HFFc6 (cell line): Measurements from ENCODE around the gene CTNNA2. TPM values are rescaled to one million over a fixed set of nuclear protein-coding genes. Genes with fewer than 3 reads are reported as not detected.

ENCODE experiments used
- DNase-seq: peaks from one replicate; pipeline ENCODE4 v3.0.0-alpha.2; 2018
- H3K27ac Mint-ChIP-seq: 2 replicates; pipeline ENCODE4 v1.8.0; 2020; ENCODE audit warnings: mild to moderate bottlenecking, mixed read lengths
- H3K27me3 Mint-ChIP-seq: 2 replicates; pipeline ENCODE4 v1.8.0; 2021; ENCODE audit warnings: mild to moderate bottlenecking, moderate library complexity, mixed read lengths; ENCODE audit not compliant: insufficient read depth
- H3K36me3 Mint-ChIP-seq: 2 replicates; pipeline ENCODE4 v1.8.0; 2021; ENCODE audit warnings: low read depth, mixed read lengths
- H3K4me1 Mint-ChIP-seq: 2 replicates; pipeline ENCODE4 v1.8.0; 2020; ENCODE audit warnings: low read depth, mixed read lengths
- H3K4me3 Mint-ChIP-seq: 2 replicates; pipeline ENCODE4 v1.8.0; 2020; ENCODE audit warnings: mild to moderate bottlenecking, moderate library complexity, mixed read lengths
- H3K9me3 Mint-ChIP-seq: 2 replicates; pipeline ENCODE4 v1.8.0; 2020; ENCODE audit warnings: mild to moderate bottlenecking, mixed read lengths
- CTCF ChIP-seq: fragments of 200-600 bp; sonication (generic); IDR thresholded peaks from 2 replicates; pipeline ENCODE4 v1.5.0; 2021; ENCODE audit warnings: antibody characterized with exemption, mild to moderate bottlenecking
- total RNA-seq, 6 experiments: library from RNA; stranded (reverse); fragmentation: NEBNext Ultra II Directional; extraction: Animal tissue kit (Norgen Biotek cat#: 25700); gene quantifications; 2 replicates in 1 of 6; 3 replicates in 5 of 6; pipeline ENCODE4 v1.2.3, GENCODE V29; 2021

CTNNA2 gene
- total RNA-seq, 6 experiments from 2014 or later = not detected

GRCh38 chr2:79935046-79935732, 422.3 kb downstream of the CTNNA2 start:
- Mint-ChIP-seq H3K27ac (no peak overlapping the region), H3K4me3 (no peak overlapping the region; the same call in 1 of the 2 replicates)
- no peak for TF ChIP-seq CTCF

GRCh38 chr2:79935771-79936657, 423.2 kb downstream of the CTNNA2 start:
- TF ChIP-seq CTCF = peak; percentile 79
- peak overlapping the region; percentile 85 for H3K4me3 Mint-ChIP-seq
- DNase-seq = peak; percentile 72
- H3K36me3 Mint-ChIP-seq = no peaks in the 10 kb centered on the region
- peaks cover 9% of the 10 kb centered on the region for H3K27me3 Mint-ChIP-seq
- H3K9me3 Mint-ChIP-seq = no peaks in the 10 kb centered on the region
- peaks cover 13% of the 10 kb centered on the region for H3K4me1 Mint-ChIP-seq
- H3K27ac Mint-ChIP-seq = peak overlapping the region; percentile 40; the same call in 1 of the 2 replicates

More at GRCh38 chr2:79935046-79935732, 422.3 kb downstream of the CTNNA2 start:
- no peak for DNase-seq
- Mint-ChIP-seq H3K27me3 (peaks cover 9% of the 10 kb centered on the region), H3K36me3 (no peaks in the 10 kb centered on the region), H3K4me1 (peaks cover 13% of the 10 kb centered on the region), H3K9me3 (no peaks in the 10 kb centered on the region)

- no peak for TF ChIP-seq CTCF
- Mint-ChIP-seq H3K27ac (no peak overlapping the region), H3K36me3 (no peaks in the 10 kb centered on the region), H3K4me3 (no peak overlapping the region), H3K4me1 (peaks cover 13% of the 10 kb centered on the region), H3K27me3 (peaks cover 11% of the 10 kb centered on the region), H3K9me3 (no peaks in the 10 kb centered on the region)
- no peak for DNase-seq
These were observed 423.9 kb downstream of the CTNNA2 start for GRCh38 chr2:79936715-79937114.

GRCh38 chr2:79938648-79939047, 425.8 kb downstream of the CTNNA2 start:
- DNase-seq = no peak
- no peaks in the 10 kb centered on the region for H3K36me3 Mint-ChIP-seq
- no peak overlapping the region for H3K27ac Mint-ChIP-seq
- H3K4me3 Mint-ChIP-seq = no peak overlapping the region
- peaks cover 3% of the 10 kb centered on the region; the same call in 1 of the 2 replicates for H3K27me3 Mint-ChIP-seq
- TF ChIP-seq CTCF = no peak
- H3K9me3 Mint-ChIP-seq = no peaks in the 10 kb centered on the region
- peaks cover 13% of the 10 kb centered on the region for H3K4me1 Mint-ChIP-seq

GRCh38 chr2:79940364-79940763, 427.5 kb downstream of the CTNNA2 start:
- TF ChIP-seq CTCF = no peak
- Mint-ChIP-seq H3K9me3 (no peaks in the 10 kb centered on the region), H3K4me1 (peaks cover 13% of the 10 kb centered on the region), H3K27ac (no peak overlapping the region), H3K36me3 (no peaks in the 10 kb centered on the region), H3K27me3 (peaks cover 6% of the 10 kb centered on the region; the same call in 1 of the 2 replicates), H3K4me3 (no peak overlapping the region)
- DNase-seq = no peak
